ENCODE data around the gene TPBGL. TPM values are rescaled to one million over a fixed set of nuclear protein-coding genes. Genes with fewer than 3 reads are reported as not detected.

TPBGL gene
- total RNA-seq, 1 experiment from 2014 or later: not detected

DNA sequence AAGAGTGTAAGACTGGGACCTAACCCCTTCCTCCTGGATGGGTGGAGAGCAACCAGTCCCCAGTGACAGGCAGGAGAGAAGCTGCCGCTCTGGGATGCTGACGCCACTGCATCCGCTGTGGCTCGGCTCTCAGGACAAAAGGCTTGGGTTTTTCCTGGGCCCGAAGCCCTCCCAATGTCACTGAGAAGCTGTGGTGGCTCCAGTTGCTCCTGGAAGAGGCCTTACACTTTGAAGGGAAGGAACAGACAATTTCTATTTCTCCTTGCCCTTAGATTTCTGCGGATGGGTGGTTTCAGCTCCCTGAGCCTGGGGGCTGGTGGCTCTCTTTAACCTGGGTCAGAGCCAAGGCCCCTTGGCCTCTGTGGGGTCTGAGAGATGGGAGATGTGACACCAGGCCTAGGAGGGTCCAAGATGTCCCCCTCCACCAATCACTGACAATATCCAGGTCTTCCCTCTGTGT lies 21.4 kb downstream of the TPBGL start:
- ChIA-PET CTCF (no interaction called here), POLR2A (ENCODE audit: unreplicated experiment) (interaction anchor here (0.6 kb wide), 1 partner anchor 79 kb away, joined by 3 read pairs; no protein-coding TSS in a partner anchor)
- no peak for TF ChIP-seq EZH2phosphoT487 (IDR thresholded peaks at IDR 0.05; ENCODE audit: borderline replicate concordance, low read length)
- TF ChIP-seq, protein P1, sequence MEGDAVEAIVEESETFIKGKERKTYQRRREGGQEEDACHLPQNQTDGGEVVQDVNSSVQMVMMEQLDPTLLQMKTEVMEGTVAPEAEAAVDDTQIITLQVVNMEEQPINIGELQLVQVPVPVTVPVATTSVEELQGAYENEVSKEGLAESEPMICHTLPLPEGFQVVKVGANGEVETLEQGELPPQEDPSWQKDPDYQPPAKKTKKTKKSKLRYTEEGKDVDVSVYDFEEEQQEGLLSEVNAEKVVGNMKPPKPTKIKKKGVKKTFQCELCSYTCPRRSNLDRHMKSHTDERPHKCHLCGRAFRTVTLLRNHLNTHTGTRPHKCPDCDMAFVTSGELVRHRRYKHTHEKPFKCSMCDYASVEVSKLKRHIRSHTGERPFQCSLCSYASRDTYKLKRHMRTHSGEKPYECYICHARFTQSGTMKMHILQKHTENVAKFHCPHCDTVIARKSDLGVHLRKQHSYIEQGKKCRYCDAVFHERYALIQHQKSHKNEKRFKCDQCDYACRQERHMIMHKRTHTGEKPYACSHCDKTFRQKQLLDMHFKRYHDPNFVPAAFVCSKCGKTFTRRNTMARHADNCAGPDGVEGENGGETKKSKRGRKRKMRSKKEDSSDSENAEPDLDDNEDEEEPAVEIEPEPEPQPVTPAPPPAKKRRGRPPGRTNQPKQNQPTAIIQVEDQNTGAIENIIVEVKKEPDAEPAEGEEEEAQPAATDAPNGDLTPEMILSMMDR (conservative IDR thresholded peaks at IDR 0.05; ENCODE audit: low read depth, low read length): no peak
- no peak for TF ChIP-seq EZH2 (IDR thresholded peaks at IDR 0.05; ENCODE audit: low read length, unreplicated experiment)
- H3K27ac ChIP-seq (ENCODE audit: low read length): no peak overlapping the region
- no peak for ATAC-seq
- no peaks in the 10 kb centered on the region for H3K36me3 ChIP-seq (ENCODE audit: low read depth, low read length)
- H3K4me2 ChIP-seq (ENCODE audit: low read length): no peak overlapping the region
- H3K27me3 ChIP-seq (ENCODE audit: low read length): peaks cover 4% of the 10 kb centered on the region; the same call in 1 of the 2 replicates
- no peak overlapping the region for H2AFZ ChIP-seq (ENCODE audit: low read length)
- H3F3A ChIP-seq (ENCODE audit: low read length, unreplicated experiment): no peaks in the 10 kb centered on the region
- no peak overlapping the region for H3K4me3 ChIP-seq (ENCODE audit: low read length)
- no peaks in the 10 kb centered on the region for H4K20me1 ChIP-seq (ENCODE audit: low read length)
- no peak for DNase-seq
- H3K9me2 ChIP-seq (replicated peaks; ENCODE audit: low read length): no peaks in the 10 kb centered on the region
- H3K79me2 ChIP-seq (ENCODE audit: low read length): no peaks in the 10 kb centered on the region
- no peaks in the 10 kb centered on the region for H3K9me3 ChIP-seq (ENCODE audit: low read length)
- 0 out of 2 replicates have a peak, but pooled peaks cover 4% of the 10 kb centered on the region for H3K4me1 ChIP-seq (ENCODE audit: insufficient read depth, low read length)
- BruUV-seq (replicated peaks): no TSS peak
- intact Hi-C loops (cut with micrococcal nuclease): no loop called here
- no peak overlapping the region for H3K9ac ChIP-seq (ENCODE audit: low read length)

DNA sequence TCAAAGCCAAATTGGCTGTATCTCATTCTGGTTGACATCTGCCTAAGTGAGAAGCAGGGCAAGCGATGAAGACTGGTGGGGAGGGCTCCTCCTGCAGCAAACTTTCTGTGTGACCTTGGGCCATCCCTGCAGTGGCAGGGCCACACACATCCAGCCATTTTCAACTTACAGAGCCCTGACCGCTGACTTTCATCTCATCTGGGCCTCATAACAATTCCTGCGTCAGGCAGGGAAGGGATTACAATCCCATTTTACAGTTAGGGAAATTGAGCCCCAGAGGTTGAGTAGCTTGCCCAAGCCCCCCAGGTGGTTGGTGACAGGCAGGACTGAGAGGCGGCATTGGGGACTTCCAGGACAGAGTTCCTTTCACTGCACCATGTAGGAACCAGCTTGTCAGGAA lies 21.9 kb downstream of the TPBGL start:
- H2AFZ ChIP-seq (ENCODE audit: low read length): no peak overlapping the region
- peaks cover 4% of the 10 kb centered on the region; the same call in 1 of the 2 replicates for H3K27me3 ChIP-seq (ENCODE audit: low read length)
- intact Hi-C loops (cut with micrococcal nuclease): no loop called here
- no peak overlapping the region for H3K9ac ChIP-seq (ENCODE audit: low read length)
- H3K79me2 ChIP-seq (ENCODE audit: low read length): no peaks in the 10 kb centered on the region
- no peaks in the 10 kb centered on the region for H4K20me1 ChIP-seq (ENCODE audit: low read length)
- H3K9me3 ChIP-seq (ENCODE audit: low read length): no peaks in the 10 kb centered on the region
- BruUV-seq (replicated peaks): no TSS peak
- H3K4me2 ChIP-seq (ENCODE audit: low read length): no peak overlapping the region
- ATAC-seq (no peak), DNase-seq (no peak)
- no peaks in the 10 kb centered on the region for H3F3A ChIP-seq (ENCODE audit: low read length, unreplicated experiment)
- TF ChIP-seq EZH2phosphoT487 (IDR thresholded peaks at IDR 0.05; ENCODE audit: borderline replicate concordance, low read length): no peak
- TF ChIP-seq, protein P1 (conservative IDR thresholded peaks at IDR 0.05; ENCODE audit: low read depth, low read length): no peak
- TF ChIP-seq EZH2 (IDR thresholded peaks at IDR 0.05; ENCODE audit: low read length, unreplicated experiment): no peak
- no peaks in the 10 kb centered on the region for H3K36me3 ChIP-seq (ENCODE audit: low read depth, low read length)
- H3K4me3 ChIP-seq (ENCODE audit: low read length): no peak overlapping the region
- H3K4me1 ChIP-seq (ENCODE audit: insufficient read depth, low read length): 0 out of 2 replicates have a peak, but pooled peaks cover 4% of the 10 kb centered on the region
- ChIA-PET POLR2A (ENCODE audit: unreplicated experiment) (no interaction called here), CTCF (no interaction called here)
- H3K9me2 ChIP-seq (replicated peaks; ENCODE audit: low read length): no peaks in the 10 kb centered on the region
- no peak overlapping the region for H3K27ac ChIP-seq (ENCODE audit: low read length)

DNA sequence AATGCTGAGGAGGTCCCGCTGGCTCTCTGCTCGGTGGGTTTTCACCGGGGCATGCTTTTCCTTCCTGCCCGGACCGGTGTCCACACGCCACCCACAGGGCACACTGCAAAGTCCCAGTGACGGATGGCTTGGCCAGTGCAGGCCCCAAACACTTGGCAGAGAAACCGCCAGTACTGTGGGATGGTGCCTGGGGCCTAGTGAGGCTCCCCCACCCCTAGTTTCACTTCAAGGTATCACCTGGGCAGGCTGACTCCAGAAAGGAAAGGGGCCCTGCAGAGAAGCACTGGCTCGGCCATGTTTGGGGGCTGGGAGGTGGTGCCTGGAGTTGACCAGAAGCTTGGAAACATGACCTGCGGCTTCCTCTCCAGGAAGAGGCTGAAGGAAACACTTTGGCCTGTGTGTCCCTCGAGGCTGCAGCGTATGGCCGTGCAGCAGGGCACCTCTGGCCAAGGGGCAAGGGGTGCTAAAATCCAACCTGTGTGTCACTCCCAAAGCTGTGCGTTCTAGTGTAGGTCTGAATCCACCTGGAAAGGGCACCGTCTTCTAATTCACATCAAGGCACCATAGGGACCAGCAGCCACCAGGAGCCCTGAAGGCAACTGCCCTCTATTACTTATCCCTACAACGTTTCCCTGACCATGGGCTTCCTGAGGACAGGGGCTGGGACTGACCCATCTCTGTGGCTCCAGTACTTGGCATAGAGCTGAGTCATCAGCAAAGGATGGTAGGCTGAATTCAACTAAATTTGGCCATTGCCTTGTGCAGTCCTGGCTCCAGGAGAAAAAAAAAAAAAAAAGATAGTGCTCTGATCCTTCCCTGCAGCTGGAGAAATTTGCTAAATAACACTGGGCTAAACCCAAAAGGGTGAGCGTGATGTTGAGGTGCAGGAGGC lies 22.6 kb downstream of the TPBGL start:
- Histone ChIP-seq H3K4me2 (ENCODE audit: low read length) (no peak overlapping the region), H3K4me3 (ENCODE audit: low read length) (no peak overlapping the region), H3K36me3 (ENCODE audit: low read depth, low read length) (no peaks in the 10 kb centered on the region), H3K9me2 (replicated peaks; ENCODE audit: low read length) (no peaks in the 10 kb centered on the region), H4K20me1 (ENCODE audit: low read length) (no peaks in the 10 kb centered on the region), H3K9me3 (ENCODE audit: low read length) (no peaks in the 10 kb centered on the region), H3K9ac (ENCODE audit: low read length) (no peak overlapping the region), H3K79me2 (ENCODE audit: low read length) (no peaks in the 10 kb centered on the region), H3K27me3 (ENCODE audit: low read length) (no peaks in the 10 kb centered on the region), H2AFZ (ENCODE audit: low read length) (no peak overlapping the region), H3K27ac (ENCODE audit: low read length) (no peak overlapping the region), H3F3A (ENCODE audit: low read length, unreplicated experiment) (no peaks in the 10 kb centered on the region), H3K4me1 (ENCODE audit: insufficient read depth, low read length) (0 out of 2 replicates have a peak, but pooled peaks cover 4% of the 10 kb centered on the region)
- intact Hi-C loops (cut with micrococcal nuclease): no loop called here
- TF ChIP-seq EZH2 (IDR thresholded peaks at IDR 0.05; ENCODE audit: low read length, unreplicated experiment) (no peak), EZH2phosphoT487 (IDR thresholded peaks at IDR 0.05; ENCODE audit: borderline replicate concordance, low read length) (no peak)
- TF ChIP-seq, protein P1 (conservative IDR thresholded peaks at IDR 0.05; ENCODE audit: low read depth, low read length): no peak
- BruUV-seq (replicated peaks): TSS peak; percentile 3
- ATAC-seq: no peak; the same call in 1 of the 2 replicates
- ChIA-PET CTCF (no interaction called here), POLR2A (ENCODE audit: unreplicated experiment) (no interaction called here)
- DNase-seq: no peak

All from PC-3 (cell line).